Keratinocyte (primary cell): ENCODE measurements around the gene SELENOP. TPM values are rescaled to one million over a fixed set of nuclear protein-coding genes. Genes with fewer than 3 reads are reported as not detected.

Experiments used
- DNase-seq: peaks from one replicate; pipeline ENCODE4 v3.0.0-alpha.2; 2011; ENCODE audit warnings: low read depth, missing footprints, low spot score
- FAIRE-seq: peaks from 2 replicates; lab custom pipeline; 2011; peaks lifted over from hg19 to GRCh38; lab: Jason Lieb, UNC
- H2AFZ ChIP-seq: 2 replicates; pipeline ENCODE4 v1.6.0; 2012; ENCODE audit warnings: low read length, control low read depth, inconsistent platforms; ENCODE audit not compliant: control insufficient read depth
- H3K27ac ChIP-seq: 2 replicates; pipeline ENCODE4 v1.5.1; 2011; ENCODE audit warnings: low read length; ENCODE audit not compliant: control insufficient read depth, insufficient read depth
- H3K27me3 ChIP-seq: 3 replicates; pipeline ENCODE4 v1.6.0; 2011; ENCODE audit warnings: low read length; ENCODE audit not compliant: control insufficient read depth, insufficient read depth; ENCODE audit errors: extremely low read depth
- H3K36me3 ChIP-seq, 2 experiments: 2 replicates in 1 of 2; 3 replicates in 1 of 2; pipeline ENCODE4 v1.5.1; 2011; ENCODE audit warnings: low read length in 2 of 2, mild to moderate bottlenecking in 1 of 2; ENCODE audit not compliant: control insufficient read depth in 2 of 2, insufficient read depth in 2 of 2; ENCODE audit errors: extremely low read depth in 1 of 2
- H3K4me1 ChIP-seq: 3 replicates; pipeline ENCODE4 v1.5.1; 2011; ENCODE audit warnings: low read length; ENCODE audit not compliant: control insufficient read depth, insufficient read depth; ENCODE audit errors: extremely low read depth
- H3K4me2 ChIP-seq: 3 replicates; pipeline ENCODE4 v1.6.0; 2011; ENCODE audit warnings: low read depth, low read length; ENCODE audit not compliant: control insufficient read depth, insufficient read depth; ENCODE audit errors: extremely low read depth
- H3K4me3 ChIP-seq, 3 experiments: fragments of 200-600 bp in 1 of 3; sonication (generic) in 1 of 3; 2 replicates in 2 of 3; 3 replicates in 1 of 3; pipeline ENCODE4 v1.5.1; 2011 to 2016; ENCODE audit warnings: low read length in 3 of 3, mild to moderate bottlenecking in 3 of 3, control low read depth in 2 of 3, inconsistent platforms in 1 of 3, low read depth in 1 of 3, mixed read lengths in 1 of 3, mixed run types in 1 of 3, moderate library complexity in 1 of 3; ENCODE audit not compliant: control insufficient read depth in 2 of 3, insufficient read depth in 2 of 3; ENCODE audit errors: extremely low read depth in 1 of 3
- H3K79me2 ChIP-seq: 2 replicates; pipeline ENCODE4 v1.6.0; 2012; ENCODE audit warnings: low read length; ENCODE audit not compliant: control insufficient read depth, insufficient read depth
- H3K9ac ChIP-seq: 3 replicates; pipeline ENCODE4 v1.6.0; 2011; ENCODE audit warnings: low read length; ENCODE audit not compliant: control insufficient read depth, insufficient read depth; ENCODE audit errors: extremely low read depth
- H3K9me1 ChIP-seq: 3 replicates; pipeline ENCODE4 v1.6.0; 2011; ENCODE audit warnings: low read length; ENCODE audit not compliant: control insufficient read depth, insufficient read depth; ENCODE audit errors: extremely low read depth
- H3K9me3 ChIP-seq: 2 replicates; pipeline ENCODE4 v1.5.1; 2012; ENCODE audit warnings: low read depth, low read length; ENCODE audit not compliant: control insufficient read depth
- H4K20me1 ChIP-seq: 3 replicates; pipeline ENCODE4 v1.6.0; 2011; ENCODE audit warnings: low read length; ENCODE audit not compliant: control insufficient read depth, insufficient read depth; ENCODE audit errors: extremely low read depth
- EZH2 ChIP-seq: IDR thresholded peaks from one replicate; pipeline ENCODE4 v1.6.1; 2012; ENCODE audit warnings: inconsistent platforms, mild to moderate bottlenecking, low read length, moderate library complexity
- dilution Hi-C: fragments of 300-500 bp; cut with MboI; formaldehyde crosslinking; loops from one replicate; pipeline ENCODE4 v1.7.0; 2020; ENCODE audit warnings: low sequenced_read_pairs; ENCODE audit not compliant: extremely low pct_ligation_motif_present
- polyA plus RNA-seq, 5 experiments: library from polyadenylated mRNA; depleted of rRNA in 3 of 5; stranded (reverse) in 3 of 5; stranded (forward) in 1 of 5; unstranded in 1 of 5; fragments of >200 nt; gene quantifications; 1 replicate in 1 of 5; 2 replicates in 3 of 5; 3 replicates in 1 of 5; pipeline versions ENCODE4 v1.2.1 to v1.2.3, GENCODE V29; 2011 to 2012; ENCODE audit warnings: missing spikeins in 2 of 5, low read depth in 1 of 5, low replicate concordance in 1 of 5
- TF ChIP-seq, protein P1 (sequence below), 3 experiments: IDR thresholded peaks in 1 of 3; conservative IDR thresholded peaks in 1 of 3; optimal IDR thresholded peaks in 1 of 3; 2 replicates in 2 of 3; 3 replicates in 1 of 3; pipeline versions ENCODE3 to v1.5.1; 2011; ENCODE audit warnings: low read length in 3 of 3, mild to moderate bottlenecking in 3 of 3, moderate library complexity in 2 of 3, control low read depth in 1 of 3, inconsistent platforms in 1 of 3; ENCODE audit not compliant: insufficient read depth in 2 of 3; ENCODE audit errors: extremely low read depth in 1 of 3

The SELENOP gene
- polyA plus RNA-seq, 1 donor (not counting 4 experiments of a cell fraction or from before 2014, with no cell fraction given): 10.4 TPM

DNA sequence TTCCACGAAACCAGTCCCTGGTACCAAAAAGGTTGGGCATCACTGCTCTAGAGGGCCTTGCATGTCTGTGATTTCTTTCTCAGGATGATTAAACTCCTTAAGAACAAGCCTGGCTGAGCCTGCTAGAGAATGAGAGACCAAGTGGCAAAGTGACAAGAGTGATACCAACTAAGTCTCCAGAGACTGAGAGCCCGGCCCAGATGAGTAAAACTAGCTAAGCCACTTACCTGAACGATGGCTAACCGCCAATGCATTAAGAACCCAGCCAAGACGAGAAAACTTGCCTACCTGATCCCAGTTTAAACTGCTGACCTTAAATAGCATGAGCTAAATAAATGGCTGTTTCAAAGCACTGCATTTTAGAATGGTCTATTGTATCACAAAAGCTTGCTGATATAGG lies 60.6 kb downstream of the SELENOP start:
- H3K9ac ChIP-seq: no peak overlapping the region
- FAIRE-seq (no peak), DNase-seq (no peak)
- H3K4me3 ChIP-seq: no peak overlapping the region
- no peaks in the 10 kb centered on the region for H4K20me1 ChIP-seq
- no peak overlapping the region for H3K27ac ChIP-seq
- H3K79me2 ChIP-seq: no peaks in the 10 kb centered on the region
- no peak overlapping the region for H3K4me2 ChIP-seq
- no peaks in the 10 kb centered on the region for H3K9me1 ChIP-seq
- H3K27me3 ChIP-seq: no peaks in the 10 kb centered on the region
- no peak overlapping the region for H2AFZ ChIP-seq
- no peaks in the 10 kb centered on the region for H3K4me1 ChIP-seq
- no peaks in the 10 kb centered on the region for H3K36me3 ChIP-seq
- TF ChIP-seq, protein P1, sequence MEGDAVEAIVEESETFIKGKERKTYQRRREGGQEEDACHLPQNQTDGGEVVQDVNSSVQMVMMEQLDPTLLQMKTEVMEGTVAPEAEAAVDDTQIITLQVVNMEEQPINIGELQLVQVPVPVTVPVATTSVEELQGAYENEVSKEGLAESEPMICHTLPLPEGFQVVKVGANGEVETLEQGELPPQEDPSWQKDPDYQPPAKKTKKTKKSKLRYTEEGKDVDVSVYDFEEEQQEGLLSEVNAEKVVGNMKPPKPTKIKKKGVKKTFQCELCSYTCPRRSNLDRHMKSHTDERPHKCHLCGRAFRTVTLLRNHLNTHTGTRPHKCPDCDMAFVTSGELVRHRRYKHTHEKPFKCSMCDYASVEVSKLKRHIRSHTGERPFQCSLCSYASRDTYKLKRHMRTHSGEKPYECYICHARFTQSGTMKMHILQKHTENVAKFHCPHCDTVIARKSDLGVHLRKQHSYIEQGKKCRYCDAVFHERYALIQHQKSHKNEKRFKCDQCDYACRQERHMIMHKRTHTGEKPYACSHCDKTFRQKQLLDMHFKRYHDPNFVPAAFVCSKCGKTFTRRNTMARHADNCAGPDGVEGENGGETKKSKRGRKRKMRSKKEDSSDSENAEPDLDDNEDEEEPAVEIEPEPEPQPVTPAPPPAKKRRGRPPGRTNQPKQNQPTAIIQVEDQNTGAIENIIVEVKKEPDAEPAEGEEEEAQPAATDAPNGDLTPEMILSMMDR (optimal IDR thresholded peaks at IDR 0.05 in 1 of 3, IDR thresholded peaks at IDR 0.05 in 1 of 3, conservative IDR thresholded peaks at IDR 0.05 in 1 of 3; ENCODE audit: extremely low read depth in 1 of 3, insufficient read depth in 2 of 3, low read length in 3 of 3): no peak
- no peak for TF ChIP-seq EZH2
- dilution Hi-C loops: no loop called here
- H3K9me3 ChIP-seq: no peaks in the 10 kb centered on the region

DNA sequence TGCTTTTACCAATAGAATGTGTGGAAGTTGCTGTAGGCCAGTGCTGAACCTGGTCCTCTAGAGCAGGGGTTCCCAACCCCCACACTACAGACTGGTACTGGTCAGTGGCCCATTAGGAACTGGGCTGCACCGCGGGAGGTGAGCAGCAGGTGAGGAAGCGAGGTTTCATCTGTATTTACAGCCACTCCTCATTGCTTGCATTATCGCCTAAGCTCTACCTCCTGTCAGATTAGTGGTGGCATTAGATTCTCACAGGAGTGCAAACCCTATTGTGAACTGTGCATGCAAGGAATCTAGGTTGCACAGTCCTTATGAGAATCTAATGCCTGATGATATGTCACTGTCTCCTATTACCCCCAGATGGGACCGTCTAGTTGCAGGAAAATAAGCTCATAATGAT lies 61.2 kb downstream of the SELENOP start:
- dilution Hi-C loops: no loop called here
- H3K9me3 ChIP-seq: no peaks in the 10 kb centered on the region
- TF ChIP-seq, protein P1 (optimal IDR thresholded peaks at IDR 0.05 in 1 of 3, IDR thresholded peaks at IDR 0.05 in 1 of 3, conservative IDR thresholded peaks at IDR 0.05 in 1 of 3; ENCODE audit: extremely low read depth in 1 of 3, insufficient read depth in 2 of 3, low read length in 3 of 3): no peak
- TF ChIP-seq EZH2: no peak
- no peak overlapping the region for H3K4me2 ChIP-seq
- no peaks in the 10 kb centered on the region for H3K4me1 ChIP-seq
- no peak overlapping the region for H2AFZ ChIP-seq
- H4K20me1 ChIP-seq: no peaks in the 10 kb centered on the region
- H3K27ac ChIP-seq: no peak overlapping the region
- no peaks in the 10 kb centered on the region for H3K27me3 ChIP-seq
- no peak overlapping the region for H3K9ac ChIP-seq
- H3K79me2 ChIP-seq: no peaks in the 10 kb centered on the region
- no peak for FAIRE-seq
- no peaks in the 10 kb centered on the region for H3K9me1 ChIP-seq
- H3K4me3 ChIP-seq: no peak overlapping the region
- no peaks in the 10 kb centered on the region for H3K36me3 ChIP-seq
- DNase-seq: no peak

Other genes starting within 250 kb of the SELENOP start
- 0.24 to 0.71 TPM (median 0.33 TPM) in 3 replicates for gene CCDC152, start 55.1 kb downstream of the SELENOP start, polyA plus RNA-seq
- 0.13 to 0.19 TPM (median 0.17 TPM) in 3 replicates for gene ANXA2R, start 228.4 kb upstream of the SELENOP start, polyA plus RNA-seq